H9 (cell line): ENCODE results near the gene C20orf144. TPM values are rescaled to one million over a fixed set of nuclear protein-coding genes. Genes with fewer than 3 reads are reported as not detected.

ENCODE experiments used
- DNase-seq: peaks from one replicate; pipeline ENCODE4 v3.0.0-alpha.2; 2017
- H2AFZ ChIP-seq: one replicate; pipeline ENCODE4 v1.6.1; 2013; ENCODE audit warnings: mild to moderate bottlenecking, low read length, control low read depth, moderate library complexity
- H2AK5ac ChIP-seq: 2 replicates; pipeline ENCODE4 v1.6.1; 2013; ENCODE audit warnings: low read length, control low read depth, mixed read lengths; ENCODE audit not compliant: insufficient read length
- H2BK120ac ChIP-seq: one replicate; pipeline ENCODE4 v1.6.1; 2013; ENCODE audit warnings: low read depth, mild to moderate bottlenecking, low read length, control low read depth, inconsistent platforms; ENCODE audit not compliant: poor library complexity, severe bottlenecking
- H2BK12ac ChIP-seq: 2 replicates; pipeline ENCODE4 v1.6.1; 2013; ENCODE audit warnings: low read length, control low read depth, mixed read lengths, low read depth; ENCODE audit not compliant: insufficient read length
- H2BK15ac ChIP-seq: 2 replicates; pipeline ENCODE4 v1.6.1; 2013; ENCODE audit warnings: low read depth, low read length, control low read depth
- H2BK20ac ChIP-seq: one replicate; pipeline ENCODE4 v1.6.1; 2013; ENCODE audit warnings: low read depth, mild to moderate bottlenecking, low read length, control low read depth, inconsistent platforms; ENCODE audit not compliant: poor library complexity, severe bottlenecking
- H2BK5ac ChIP-seq: 2 replicates; pipeline ENCODE4 v1.6.1; 2013; ENCODE audit warnings: low read length, control low read depth, mixed read lengths; ENCODE audit not compliant: insufficient read length
- H3K14ac ChIP-seq: 2 replicates; pipeline ENCODE4 v1.6.1; 2013; ENCODE audit warnings: low read length, control low read depth; ENCODE audit not compliant: insufficient read depth
- H3K18ac ChIP-seq: 2 replicates; pipeline ENCODE4 v1.6.1; 2013; ENCODE audit warnings: low read depth, mild to moderate bottlenecking, mixed read lengths, low read length, control low read depth; ENCODE audit not compliant: insufficient read length
- H3K23ac ChIP-seq: 2 replicates; pipeline ENCODE4 v1.6.1; 2013; ENCODE audit warnings: low read length, control low read depth, mixed read lengths, low read depth; ENCODE audit not compliant: insufficient read length
- H3K23me2 ChIP-seq: 2 replicates; pipeline ENCODE4 v1.6.1; 2013; ENCODE audit warnings: low read depth, mild to moderate bottlenecking, mixed read lengths, low read length, control low read depth; ENCODE audit not compliant: insufficient read length, poor library complexity, severe bottlenecking
- H3K27ac ChIP-seq: 2 replicates; pipeline ENCODE4 v1.5.1; 2013; ENCODE audit warnings: low read length, control low read depth, mixed read lengths, low read depth; ENCODE audit not compliant: insufficient read length
- H3K27me3 ChIP-seq: 2 replicates; pipeline ENCODE4 v1.6.1; 2013; ENCODE audit warnings: low read length, control low read depth, inconsistent platforms; ENCODE audit not compliant: insufficient read depth
- H3K4ac ChIP-seq: 2 replicates; pipeline ENCODE4 v1.6.1; 2013; ENCODE audit warnings: low read depth, mild to moderate bottlenecking, control low read depth, inconsistent platforms, low read length, moderate library complexity
- H3K4me1 ChIP-seq: 2 replicates; pipeline ENCODE4 v1.6.1; 2013; ENCODE audit warnings: low read length, control low read depth, inconsistent platforms; ENCODE audit not compliant: insufficient read depth
- H3K4me2 ChIP-seq: 2 replicates; pipeline ENCODE4 v1.6.1; 2013; ENCODE audit warnings: low read length, control low read depth, mixed read lengths; ENCODE audit not compliant: insufficient read length, insufficient read depth
- H3K56ac ChIP-seq: 2 replicates; pipeline ENCODE4 v1.6.1; 2013; ENCODE audit warnings: low read depth, mild to moderate bottlenecking, mixed read lengths, low read length, control low read depth; ENCODE audit not compliant: insufficient read length
- H3K79me1 ChIP-seq: 2 replicates; pipeline ENCODE4 v1.6.1; 2013; ENCODE audit warnings: low read depth, mild to moderate bottlenecking, moderate library complexity, low read length, control low read depth, inconsistent platforms; ENCODE audit not compliant: insufficient read depth, poor library complexity, severe bottlenecking
- H3K79me2 ChIP-seq: 2 replicates; pipeline ENCODE4 v1.6.1; 2013; ENCODE audit warnings: low read length, control low read depth, inconsistent platforms; ENCODE audit not compliant: insufficient read depth
- H3K9ac ChIP-seq: 2 replicates; pipeline ENCODE4 v1.6.1; 2013; ENCODE audit warnings: low read length, control low read depth, mixed read lengths; ENCODE audit not compliant: insufficient read length; ENCODE audit errors: extremely low read depth
- H3K9me3 ChIP-seq: one replicate; pipeline ENCODE4 v1.6.1; 2013; ENCODE audit warnings: low read depth, low read length, inconsistent platforms; ENCODE audit not compliant: control insufficient read depth
- H3T11ph ChIP-seq: one replicate; pipeline ENCODE4 v1.6.1; 2013; ENCODE audit warnings: mild to moderate bottlenecking, low read length, control low read depth, inconsistent platforms
- H4K20me1 ChIP-seq: one replicate; pipeline ENCODE4 v1.6.1; 2013; ENCODE audit not compliant: control insufficient read depth, insufficient read length, insufficient read depth
- H4K5ac ChIP-seq: 2 replicates; pipeline ENCODE4 v1.6.1; 2013; ENCODE audit warnings: low read depth, mild to moderate bottlenecking, mixed read lengths, low read length, control low read depth; ENCODE audit not compliant: insufficient read length
- H4K8ac ChIP-seq: replicated peaks from 2 replicates; pipeline ENCODE4 v1.6.1; 2013; ENCODE audit warnings: low read length, control low read depth, mixed read lengths, low read depth; ENCODE audit not compliant: insufficient read length
- H4K91ac ChIP-seq: 2 replicates; pipeline ENCODE4 v1.6.1; 2013; ENCODE audit warnings: low read depth, mild to moderate bottlenecking, moderate library complexity, mixed read lengths, low read length, control low read depth; ENCODE audit not compliant: insufficient read length
- H3K27ac Mint-ChIP-seq, 3 experiments: 2 replicates in 2 of 3; 3 replicates in 1 of 3; pipeline ENCODE4 v1.8.0; 2020 to 2021; ENCODE audit warnings: mixed read lengths in 3 of 3, mild to moderate bottlenecking in 1 of 3, moderate library complexity in 1 of 3
- H3K27me3 Mint-ChIP-seq: 2 replicates; pipeline ENCODE4 v1.8.0; 2021; ENCODE audit warnings: low read depth, mild to moderate bottlenecking, moderate library complexity, mixed read lengths
- H3K36me3 Mint-ChIP-seq, 3 experiments: 2 replicates in 2 of 3; 3 replicates in 1 of 3; pipeline ENCODE4 v1.8.0; 2020 to 2021; ENCODE audit warnings: low read depth in 3 of 3, mixed read lengths in 3 of 3; ENCODE audit not compliant: insufficient read depth in 1 of 3
- H3K4me1 Mint-ChIP-seq, 2 experiments: 2 replicates each; pipeline ENCODE4 v1.8.0; 2020; ENCODE audit warnings: mixed read lengths in 2 of 2
- H3K4me3 Mint-ChIP-seq, 2 experiments: 2 replicates in 1 of 2; 3 replicates in 1 of 2; pipeline ENCODE4 v1.8.0; 2020 to 2021; ENCODE audit warnings: mild to moderate bottlenecking in 2 of 2, mixed read lengths in 2 of 2, moderate library complexity in 1 of 2
- H3K9me3 Mint-ChIP-seq, 2 experiments: 2 replicates in 1 of 2; 3 replicates in 1 of 2; pipeline ENCODE4 v1.8.0; 2020; ENCODE audit warnings: mild to moderate bottlenecking in 2 of 2, mixed read lengths in 2 of 2, moderate library complexity in 1 of 2
- WGBS: extraction: QIAGEN DNeasy Blood & Tissue Kit; methylation state at CpG from one replicate; pipeline ENCODE4 v1.1.7; 2013; ENCODE audit warnings: missing lambda C conversion rate, low lambda C conversion rate, mixed read lengths; ENCODE audit not compliant: insufficient read length; ENCODE audit errors: extremely low coverage; 5-methylcytosine and 5-hydroxymethylcytosine counted together
- total RNA-seq: library from RNA; stranded (reverse); gene quantifications from 2 replicates; pipeline ENCODE4 v1.2.1, GENCODE V29; 2021
- TF ChIP-seq, protein P1 (sequence below): fragments of 200-600 bp; sonication (generic); conservative IDR thresholded peaks from 3 replicates; pipeline ENCODE4 v1.8.0; 2021; ENCODE audit warnings: antibody characterized with exemption, mild to moderate bottlenecking

Gene C20orf144
- total RNA-seq, 1 experiment from 2014 or later = 0.26 TPM

DNA sequence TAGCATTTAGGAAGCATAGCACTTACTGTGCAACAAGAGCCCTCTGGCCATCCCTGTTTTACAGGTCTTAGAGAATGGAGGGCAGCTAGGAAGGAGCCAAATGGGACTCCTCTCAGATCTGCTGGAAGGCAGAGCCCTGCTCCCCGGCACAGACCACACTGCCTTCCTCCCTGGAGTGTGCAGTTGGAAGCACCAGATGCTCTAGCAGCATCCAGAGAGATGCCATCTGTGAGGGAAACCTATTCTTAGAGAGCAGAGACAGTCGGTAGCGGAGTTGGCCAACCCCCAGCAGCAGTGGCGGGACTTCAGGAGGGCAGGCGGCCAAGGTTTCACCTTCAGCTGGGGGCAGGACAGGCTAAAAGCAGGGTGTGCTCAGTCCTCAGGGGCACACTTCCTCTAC is 40.7 kb downstream of the C20orf144 start:
- no peak for DNase-seq

More for the DNA sequence above, 40.7 kb downstream of the C20orf144 start:
- H4K91ac ChIP-seq = no peak overlapping the region
- H3K23me2 ChIP-seq = no peaks in the 10 kb centered on the region
- H4K20me1 ChIP-seq = no peaks in the 10 kb centered on the region
- H3K27ac Mint-ChIP-seq = no peak overlapping the region
- no peaks in the 10 kb centered on the region for H3K79me2 ChIP-seq
- H3K4me3 Mint-ChIP-seq = no peak overlapping the region
- H3K4me1 ChIP-seq = no peaks in the 10 kb centered on the region
- no peak overlapping the region for H2BK120ac ChIP-seq
- H3K4me1 Mint-ChIP-seq = no peaks in the 10 kb centered on the region
- H3K56ac ChIP-seq = no peak overlapping the region
- H2BK15ac ChIP-seq = no peak overlapping the region
- peaks cover 13 to 24% (median 14%) of the 10 kb centered on the region in 3 experiments for H3K36me3 Mint-ChIP-seq
- H4K8ac ChIP-seq = no peak overlapping the region
- H3K14ac ChIP-seq = no peak overlapping the region
- H2BK5ac ChIP-seq = no peak overlapping the region
- no peak overlapping the region for H3K4ac ChIP-seq
- H3K4me2 ChIP-seq = no peak overlapping the region
- H2BK12ac ChIP-seq = no peak overlapping the region
- no peak overlapping the region for H2BK20ac ChIP-seq
- H3K23ac ChIP-seq = no peak overlapping the region
- no peak overlapping the region for H3K9ac ChIP-seq
- no peak overlapping the region for H3T11ph ChIP-seq
- H4K5ac ChIP-seq = no peak overlapping the region
- no CpG with 5 or more reads among the region's 5 CpGs for WGBS
- H3K79me1 ChIP-seq = no peaks in the 10 kb centered on the region
- no peak overlapping the region for H3K27ac ChIP-seq
- no peak overlapping the region for H2AFZ ChIP-seq
- H3K9me3 ChIP-seq = no peaks in the 10 kb centered on the region
- peaks cover 26 to 30% of the 10 kb centered on the region in 2 experiments for H3K9me3 Mint-ChIP-seq
- TF ChIP-seq, protein P1, sequence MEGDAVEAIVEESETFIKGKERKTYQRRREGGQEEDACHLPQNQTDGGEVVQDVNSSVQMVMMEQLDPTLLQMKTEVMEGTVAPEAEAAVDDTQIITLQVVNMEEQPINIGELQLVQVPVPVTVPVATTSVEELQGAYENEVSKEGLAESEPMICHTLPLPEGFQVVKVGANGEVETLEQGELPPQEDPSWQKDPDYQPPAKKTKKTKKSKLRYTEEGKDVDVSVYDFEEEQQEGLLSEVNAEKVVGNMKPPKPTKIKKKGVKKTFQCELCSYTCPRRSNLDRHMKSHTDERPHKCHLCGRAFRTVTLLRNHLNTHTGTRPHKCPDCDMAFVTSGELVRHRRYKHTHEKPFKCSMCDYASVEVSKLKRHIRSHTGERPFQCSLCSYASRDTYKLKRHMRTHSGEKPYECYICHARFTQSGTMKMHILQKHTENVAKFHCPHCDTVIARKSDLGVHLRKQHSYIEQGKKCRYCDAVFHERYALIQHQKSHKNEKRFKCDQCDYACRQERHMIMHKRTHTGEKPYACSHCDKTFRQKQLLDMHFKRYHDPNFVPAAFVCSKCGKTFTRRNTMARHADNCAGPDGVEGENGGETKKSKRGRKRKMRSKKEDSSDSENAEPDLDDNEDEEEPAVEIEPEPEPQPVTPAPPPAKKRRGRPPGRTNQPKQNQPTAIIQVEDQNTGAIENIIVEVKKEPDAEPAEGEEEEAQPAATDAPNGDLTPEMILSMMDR = no peak
- H2AK5ac ChIP-seq = no peak overlapping the region
- no peak overlapping the region for H3K18ac ChIP-seq
- no peaks in the 10 kb centered on the region for H3K27me3 ChIP-seq
- H3K27me3 Mint-ChIP-seq = peaks cover 14% of the 10 kb centered on the region
